LNCaP clone FGC (cell line): ENCODE results near the gene LTA.
"Not testable (repeated sequence)": the region's sequence is repeated elsewhere in the genome, so short reads cannot be mapped to it uniquely, and the experiment has no call there.

ENCODE experiments used
- DNase-seq: peaks from one replicate; pipeline ENCODE4 v3.0.0-alpha.2; 2011; ENCODE audit warnings: low read depth
- H3K4me3 ChIP-seq: 2 replicates; pipeline ENCODE4 v1.5.1; 2011; ENCODE audit warnings: mild to moderate bottlenecking, low read depth, low read length, control low read depth
- TF ChIP-seq, protein P1 (sequence below): IDR thresholded peaks from 2 replicates; pipeline ENCODE4 v1.5.1; 2012; ENCODE audit warnings: mild to moderate bottlenecking; ENCODE audit not compliant: control insufficient read depth, insufficient read depth; ENCODE audit errors: extremely low read depth

LTA gene

GRCh38 chr6:31582230-31582643, 10.1 kb downstream of the LTA start, which contains the start of gene LTB:
TSS of gene LTB (minus strand) at chr6:31582424. CDS start at chr6:31582417, 7 bp downstream.
- H3K4me3 ChIP-seq, result peak within 1 kb of the TSS; percentile 53
- TF ChIP-seq, protein P1, sequence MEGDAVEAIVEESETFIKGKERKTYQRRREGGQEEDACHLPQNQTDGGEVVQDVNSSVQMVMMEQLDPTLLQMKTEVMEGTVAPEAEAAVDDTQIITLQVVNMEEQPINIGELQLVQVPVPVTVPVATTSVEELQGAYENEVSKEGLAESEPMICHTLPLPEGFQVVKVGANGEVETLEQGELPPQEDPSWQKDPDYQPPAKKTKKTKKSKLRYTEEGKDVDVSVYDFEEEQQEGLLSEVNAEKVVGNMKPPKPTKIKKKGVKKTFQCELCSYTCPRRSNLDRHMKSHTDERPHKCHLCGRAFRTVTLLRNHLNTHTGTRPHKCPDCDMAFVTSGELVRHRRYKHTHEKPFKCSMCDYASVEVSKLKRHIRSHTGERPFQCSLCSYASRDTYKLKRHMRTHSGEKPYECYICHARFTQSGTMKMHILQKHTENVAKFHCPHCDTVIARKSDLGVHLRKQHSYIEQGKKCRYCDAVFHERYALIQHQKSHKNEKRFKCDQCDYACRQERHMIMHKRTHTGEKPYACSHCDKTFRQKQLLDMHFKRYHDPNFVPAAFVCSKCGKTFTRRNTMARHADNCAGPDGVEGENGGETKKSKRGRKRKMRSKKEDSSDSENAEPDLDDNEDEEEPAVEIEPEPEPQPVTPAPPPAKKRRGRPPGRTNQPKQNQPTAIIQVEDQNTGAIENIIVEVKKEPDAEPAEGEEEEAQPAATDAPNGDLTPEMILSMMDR, result no peak
- DNase-seq, result no peak

DNA sequence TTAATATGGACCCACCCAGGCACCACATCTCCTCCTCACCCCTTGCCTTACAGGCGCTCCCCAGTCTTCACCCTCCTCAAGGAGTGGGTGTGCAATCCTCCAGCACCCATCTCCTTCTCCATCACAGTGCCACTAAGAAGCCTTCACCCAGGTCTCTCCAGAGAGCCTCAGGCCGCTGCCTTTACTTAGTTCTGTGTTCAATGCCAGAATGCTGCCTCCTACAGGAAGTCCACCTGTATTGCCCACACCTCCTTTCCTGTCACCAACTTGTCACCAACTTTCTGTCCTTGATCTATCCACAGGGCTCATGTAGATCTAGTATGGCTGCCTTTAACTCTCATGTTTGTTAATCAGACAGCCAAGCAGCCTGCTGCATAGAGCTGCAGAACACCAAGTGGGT, 13.4 kb downstream of the LTA start:
- TF ChIP-seq, protein P1, result 0 out of 2 replicates have a peak, but pooled peaks have one; percentile 16
- DNase-seq, result no peak
- H3K4me3 ChIP-seq, result no peak overlapping the region

- H3K4me3 ChIP-seq, result no peak within 1 kb of the TSS
- TF ChIP-seq, protein P1, result no peak
- no peak for DNase-seq
Observed at GRCh38 chr6:31586008-31586407, 13.9 kb downstream of the LTA start, which contains the start of gene LST1. TSS of gene LST1 (plus strand) at chr6:31586277. CDS start at chr6:31587300, 1,023 bp downstream.

- TF ChIP-seq, protein P1, result no peak
- H3K4me3 ChIP-seq, result no peak overlapping the region
- no peak for DNase-seq
Observed at GRCh38 chr6:31586599-31587281, 14.7 kb downstream of the LTA start.

DNA sequence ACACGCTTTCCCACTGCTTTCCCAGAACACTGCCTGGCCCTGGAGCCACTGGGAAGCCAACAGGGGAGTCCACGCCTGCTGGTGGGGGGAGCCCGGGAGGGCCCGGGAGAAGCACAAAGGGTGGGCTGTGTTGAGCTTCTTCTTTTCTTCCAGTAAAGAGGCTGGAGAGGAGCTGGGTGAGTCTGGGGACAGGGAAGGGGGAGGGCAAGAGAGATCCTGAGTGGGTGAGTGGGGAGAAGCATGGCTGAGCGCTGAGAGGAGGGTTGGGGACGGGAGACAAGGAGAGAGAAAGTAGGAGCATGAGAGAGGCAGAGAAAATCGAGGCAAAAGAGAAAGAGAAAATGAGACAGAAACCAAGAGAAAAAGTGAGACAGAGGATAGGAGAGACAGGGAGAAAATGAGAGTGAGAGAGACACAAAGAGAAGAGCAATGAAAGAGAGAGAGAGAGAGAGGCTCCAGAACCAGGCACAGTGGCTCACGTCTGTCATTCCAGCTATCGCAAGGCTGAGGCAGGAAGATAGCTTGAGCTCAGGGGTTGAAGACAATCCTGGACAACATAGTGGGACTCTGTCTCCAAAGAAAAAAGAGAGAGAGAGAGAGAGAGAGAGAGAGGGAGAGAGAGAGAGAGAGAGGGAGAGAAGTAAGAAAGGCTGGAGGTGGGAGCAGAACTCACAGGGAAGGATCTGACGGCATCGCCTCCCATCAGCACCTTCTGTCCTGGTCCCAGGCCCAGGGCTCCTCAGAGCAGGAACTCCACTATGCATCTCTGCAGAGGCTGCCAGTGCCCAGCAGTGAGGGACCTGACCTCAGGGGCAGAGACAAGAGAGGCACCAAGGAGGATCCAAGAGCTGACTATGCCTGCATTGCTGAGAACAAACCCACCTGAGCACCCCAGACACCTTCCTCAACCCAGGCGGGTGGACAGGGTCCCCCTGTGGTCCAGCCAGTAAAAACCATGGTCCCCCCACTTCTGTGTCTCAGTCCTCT, 16.0 kb downstream of the LTA start:
- TF ChIP-seq, protein P1, result no peak
- no peak for DNase-seq
- no peak overlapping the region for H3K4me3 ChIP-seq

- DNase-seq, result no peak
- TF ChIP-seq, protein P1, result no peak
- H3K4me3 ChIP-seq, result no peak overlapping the region
Observed at GRCh38 chr6:31588871-31589650, 17.0 kb downstream of the LTA start.

DNA sequence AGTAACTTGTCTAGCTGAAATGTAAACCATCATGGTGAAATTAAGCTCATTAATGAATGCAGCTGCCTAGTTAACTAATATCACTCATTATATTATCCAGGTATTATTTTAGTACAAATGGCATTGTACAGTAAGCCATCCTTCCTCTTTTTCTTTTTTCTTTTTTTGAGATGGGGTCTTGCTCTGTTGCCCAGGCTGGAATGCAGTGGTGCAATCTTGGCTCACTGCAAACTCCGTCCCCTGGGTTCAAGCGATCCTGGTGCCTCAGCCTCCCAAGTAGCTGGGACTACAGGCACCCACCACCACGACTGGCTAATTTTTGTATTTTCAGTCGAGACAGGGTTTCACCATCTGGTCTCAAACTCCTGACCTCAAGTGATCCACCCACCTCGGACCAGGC, 18.6 kb downstream of the LTA start:
- DNase-seq, H3K4me3 ChIP-seq: not testable (repeated sequence)
